CD4-positive, alpha-beta T cell treated with Interleukin-6 at 100 ng/mL for 8 hours (primary cell): ENCODE measurements around the gene STARD10.
A peak's percentile ranks its signal among the peaks of the same experiment; 100 is the strongest.

Experiments
- DNase-seq: peaks from one replicate; pipeline ENCODE4 v3.0.0-alpha.2; 2020; ENCODE audit warnings: mixed read lengths, low spot score

Gene STARD10

DNA sequence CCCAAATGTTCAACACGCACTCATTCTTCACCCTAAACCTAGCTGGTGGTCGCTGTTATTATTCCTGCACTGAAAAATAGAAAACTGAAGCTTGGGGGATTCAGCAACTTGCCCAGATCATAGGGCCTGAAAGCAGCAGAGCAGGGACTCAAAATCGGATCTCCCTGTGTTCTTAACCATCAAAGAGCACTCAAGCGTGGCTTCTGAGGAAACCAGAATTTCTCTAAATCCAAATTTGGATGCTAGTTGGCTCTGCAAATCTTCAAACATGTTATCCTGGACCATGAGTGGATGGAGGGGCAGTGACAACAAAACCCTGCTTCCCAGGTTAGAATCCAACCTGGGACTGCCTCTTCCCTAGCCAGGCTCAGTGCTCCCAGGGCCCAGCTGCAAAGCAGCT, 30.0 kb downstream of the STARD10 start:
- no peak for DNase-seq

DNA sequence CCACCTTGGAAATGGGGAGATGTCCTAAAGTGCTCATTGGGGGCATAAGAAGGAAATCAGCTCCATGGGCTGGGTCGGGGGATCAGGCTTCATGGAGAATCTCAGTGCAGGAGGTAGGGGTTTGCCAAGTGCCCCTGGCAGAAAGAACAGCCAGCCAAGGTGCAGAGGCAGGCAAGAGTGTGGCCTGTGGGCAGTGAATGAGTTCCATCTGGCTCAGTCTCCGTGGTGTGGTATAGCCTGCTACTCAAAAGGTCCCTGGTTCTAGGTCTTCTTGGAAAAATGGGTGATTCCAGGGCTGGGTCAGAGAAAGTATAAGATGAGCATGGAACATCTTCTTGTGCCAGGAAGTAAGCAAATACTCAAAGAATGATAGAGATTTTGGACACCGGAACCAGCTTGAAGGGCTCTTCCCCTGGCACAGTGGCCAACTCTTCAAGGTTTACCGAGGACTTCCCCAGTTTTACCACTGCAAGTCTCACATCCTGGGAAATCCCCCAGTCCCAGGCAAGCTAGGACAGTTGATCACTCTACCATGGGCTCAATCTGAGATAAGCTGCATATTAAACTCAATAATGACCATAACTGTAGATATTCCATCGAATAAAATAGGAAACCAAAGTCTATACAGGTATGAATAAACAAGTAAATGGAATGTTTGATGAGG, 31.1 kb downstream of the STARD10 start:
- DNase-seq, result no peak

DNA sequence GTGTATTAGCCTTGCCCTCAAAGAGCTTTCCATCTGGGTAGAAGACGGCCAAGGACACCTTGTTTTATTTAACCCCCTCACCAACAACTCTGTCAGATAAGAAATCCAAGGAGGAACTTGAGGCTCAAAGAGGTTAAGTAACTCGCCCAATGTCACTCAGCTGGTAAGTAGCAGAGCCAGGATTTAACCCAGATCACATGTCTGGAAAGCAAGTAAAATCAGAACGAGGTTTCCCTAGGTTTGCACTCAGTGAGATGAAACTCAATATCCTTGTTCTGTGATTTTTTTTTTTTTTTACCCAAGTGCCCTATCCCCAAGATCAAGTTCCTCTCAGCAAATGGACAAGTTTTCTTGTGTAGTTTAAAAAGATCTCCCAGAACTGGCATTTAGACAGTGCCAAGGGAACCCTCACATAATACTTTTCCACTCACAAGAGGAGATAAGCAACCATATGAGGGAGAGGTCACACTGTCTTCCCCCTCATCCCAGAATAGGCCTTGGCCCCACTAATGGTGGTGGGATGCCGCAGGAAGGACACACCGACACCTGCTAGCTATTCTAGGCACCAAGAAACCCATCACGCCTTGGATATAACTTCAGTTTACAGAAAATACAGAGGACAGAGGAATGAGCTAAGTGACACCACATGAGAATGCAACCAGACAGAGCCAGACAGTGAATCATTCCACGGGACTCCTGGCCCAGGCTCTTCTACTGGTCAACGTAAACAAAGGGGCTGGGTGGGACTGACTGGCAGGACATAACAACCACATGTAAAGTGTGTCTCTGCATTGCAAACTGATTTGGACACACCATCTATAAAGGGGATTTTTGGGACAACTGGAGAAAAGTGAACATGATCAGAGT, 33.1 kb downstream of the STARD10 start:
- DNase-seq, result no peak

DNA sequence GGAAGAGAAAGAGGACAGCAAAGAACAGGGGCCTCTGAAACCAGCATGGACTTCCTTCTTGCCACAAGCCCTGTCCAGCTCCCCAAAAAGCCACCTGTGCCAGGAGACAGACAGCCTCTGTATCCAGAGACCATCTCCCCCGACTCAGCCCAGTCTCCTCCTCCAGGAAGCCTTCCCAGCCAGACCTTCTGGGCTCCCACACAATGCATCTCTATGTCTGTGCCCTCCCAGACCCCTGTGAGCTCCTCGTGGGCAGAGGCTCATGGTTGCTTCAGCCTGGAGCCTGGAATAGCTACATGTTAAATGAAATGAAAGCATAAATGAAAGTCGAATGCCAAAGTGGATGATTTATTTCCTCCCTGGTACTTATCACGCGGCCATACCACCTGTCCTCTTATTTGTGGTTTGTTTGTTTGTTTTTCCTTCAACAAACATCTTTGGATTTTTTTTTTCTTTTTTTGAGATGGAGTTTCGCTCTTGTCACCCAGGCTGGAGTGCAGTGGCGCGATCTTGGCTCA, 34.3 kb downstream of the STARD10 start:
- no peak for DNase-seq

DNA sequence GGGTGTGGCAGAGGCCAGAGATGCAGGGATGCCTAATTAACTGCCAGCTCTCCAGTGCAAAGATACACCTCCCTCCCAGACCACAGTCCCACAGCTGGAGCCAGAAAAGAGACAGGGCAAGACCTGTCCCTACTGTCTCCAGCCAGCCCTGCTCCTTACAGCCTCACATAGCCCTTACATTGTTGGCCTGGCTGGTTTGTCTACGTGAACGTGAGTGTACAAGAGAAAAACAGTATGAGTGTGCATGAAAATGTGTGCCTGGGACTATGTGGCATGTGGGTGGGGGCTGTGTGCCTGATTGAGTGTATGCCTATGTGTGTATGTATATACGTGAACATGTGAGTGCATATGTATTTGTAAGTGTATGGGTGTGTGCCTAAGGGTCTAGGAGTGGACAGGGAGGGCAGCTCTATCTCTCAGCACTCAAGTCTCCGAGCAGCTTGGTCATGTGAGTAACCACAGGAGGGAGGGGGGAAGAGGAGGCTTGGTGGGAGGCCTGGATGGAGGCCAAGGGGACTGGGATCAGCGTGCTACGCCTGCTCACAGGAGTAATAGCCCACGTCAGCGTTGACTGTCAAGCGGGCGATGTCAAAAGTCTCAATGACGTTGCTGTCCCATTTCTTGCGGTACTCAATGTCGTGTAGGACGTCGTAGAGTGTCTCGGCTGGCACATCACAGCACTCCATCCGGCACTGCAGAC, 35.0 kb downstream of the STARD10 start:
- DNase-seq, result no peak

DNA sequence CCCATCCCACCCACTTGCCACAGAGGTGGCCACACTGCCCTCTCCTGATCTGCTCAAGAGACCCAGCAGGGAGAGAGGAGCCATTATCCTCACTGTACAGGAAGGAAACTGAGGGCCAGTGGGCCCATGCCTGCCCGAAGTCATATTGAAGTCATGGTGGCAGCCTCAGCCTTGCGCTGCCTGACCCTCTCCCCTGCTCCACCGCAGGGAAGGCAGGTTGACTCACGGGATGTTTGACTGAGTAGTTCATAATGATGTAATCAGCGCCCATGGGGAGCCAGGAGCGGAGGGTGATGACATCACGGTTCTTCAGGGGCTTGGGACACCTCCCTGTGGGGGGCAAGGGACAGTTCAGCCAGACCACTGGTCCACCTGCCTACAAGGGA, 35.5 kb downstream of the STARD10 start:
- no peak for DNase-seq

DNA sequence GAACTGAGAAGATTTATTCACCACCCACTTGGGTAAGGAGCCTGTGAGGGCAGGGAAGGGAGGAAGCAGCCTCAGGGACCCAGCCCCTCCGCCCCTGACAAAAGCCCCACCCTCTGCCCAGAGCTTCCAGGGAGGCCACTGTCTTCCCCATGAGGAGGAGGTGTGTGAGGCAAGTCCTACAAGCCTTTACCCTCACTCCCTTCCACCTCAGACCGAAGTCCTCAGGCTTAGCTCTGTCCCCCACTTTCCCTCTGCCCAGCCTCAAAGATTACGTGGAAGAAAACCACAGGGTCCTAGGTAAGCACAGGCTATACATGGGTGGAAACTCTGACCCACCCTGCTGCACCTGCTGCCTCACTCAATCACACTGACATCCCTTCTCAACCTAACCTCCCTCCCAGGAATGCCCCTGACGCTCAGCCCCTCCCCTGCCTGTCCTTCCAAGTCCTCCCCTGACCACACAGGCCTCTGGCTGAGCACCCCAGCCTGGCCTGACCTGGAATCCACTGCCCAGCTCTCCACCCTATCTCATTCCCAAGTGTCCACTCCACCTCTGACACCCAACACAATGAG, 38.0 kb downstream of the STARD10 start:
- no peak for DNase-seq

DNA sequence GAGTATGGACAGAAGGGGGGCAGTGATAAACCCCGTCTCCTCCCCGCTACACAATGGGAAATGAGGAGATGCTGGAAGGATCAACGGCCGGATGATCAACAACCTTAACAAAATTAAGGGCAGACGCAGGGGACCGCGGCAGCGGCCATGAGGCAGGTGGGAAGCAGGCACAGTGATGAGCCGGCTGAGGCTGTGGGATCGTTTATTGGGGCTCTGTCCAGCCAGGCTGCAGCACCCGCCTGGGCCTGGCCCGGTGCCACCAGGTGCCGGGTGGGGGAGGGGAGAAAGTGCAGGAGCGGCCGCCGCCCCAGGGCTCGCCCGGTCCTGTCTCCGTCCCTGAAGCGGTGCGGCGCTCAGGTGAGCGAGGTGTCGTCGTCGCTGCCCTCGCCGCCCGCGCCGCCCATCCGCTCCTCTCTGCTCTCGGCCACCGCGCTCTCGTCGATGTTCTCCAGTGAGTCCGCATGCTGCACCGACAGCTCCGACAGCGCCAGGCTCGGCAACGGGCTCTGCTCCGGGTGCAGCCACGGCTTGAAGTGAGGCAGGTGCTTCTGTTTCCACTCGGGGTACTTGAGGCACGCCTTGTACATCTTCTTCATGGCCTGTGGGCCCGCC, 39.2 kb downstream of the STARD10 start:
- no peak for DNase-seq

DNA sequence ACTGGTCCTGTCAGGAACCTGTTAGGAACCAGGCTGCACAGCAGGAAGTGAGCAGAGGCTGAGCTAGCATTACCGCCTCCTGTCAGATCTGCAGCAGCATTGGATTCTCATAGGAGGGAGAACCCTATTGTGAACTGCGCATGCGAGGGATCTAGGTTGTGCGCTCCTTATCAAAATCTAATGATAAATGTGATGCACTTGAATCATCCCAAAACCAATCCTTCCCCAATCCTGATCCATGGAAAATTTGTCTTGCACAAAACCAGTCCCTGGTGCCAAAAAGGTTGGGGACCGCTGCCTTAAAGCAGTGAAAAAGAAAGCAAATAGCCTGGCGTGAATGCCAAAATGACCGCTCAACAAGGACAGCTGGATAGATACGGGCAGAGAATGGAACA, 39.7 kb downstream of the STARD10 start:
- DNase-seq, result no peak

DNA sequence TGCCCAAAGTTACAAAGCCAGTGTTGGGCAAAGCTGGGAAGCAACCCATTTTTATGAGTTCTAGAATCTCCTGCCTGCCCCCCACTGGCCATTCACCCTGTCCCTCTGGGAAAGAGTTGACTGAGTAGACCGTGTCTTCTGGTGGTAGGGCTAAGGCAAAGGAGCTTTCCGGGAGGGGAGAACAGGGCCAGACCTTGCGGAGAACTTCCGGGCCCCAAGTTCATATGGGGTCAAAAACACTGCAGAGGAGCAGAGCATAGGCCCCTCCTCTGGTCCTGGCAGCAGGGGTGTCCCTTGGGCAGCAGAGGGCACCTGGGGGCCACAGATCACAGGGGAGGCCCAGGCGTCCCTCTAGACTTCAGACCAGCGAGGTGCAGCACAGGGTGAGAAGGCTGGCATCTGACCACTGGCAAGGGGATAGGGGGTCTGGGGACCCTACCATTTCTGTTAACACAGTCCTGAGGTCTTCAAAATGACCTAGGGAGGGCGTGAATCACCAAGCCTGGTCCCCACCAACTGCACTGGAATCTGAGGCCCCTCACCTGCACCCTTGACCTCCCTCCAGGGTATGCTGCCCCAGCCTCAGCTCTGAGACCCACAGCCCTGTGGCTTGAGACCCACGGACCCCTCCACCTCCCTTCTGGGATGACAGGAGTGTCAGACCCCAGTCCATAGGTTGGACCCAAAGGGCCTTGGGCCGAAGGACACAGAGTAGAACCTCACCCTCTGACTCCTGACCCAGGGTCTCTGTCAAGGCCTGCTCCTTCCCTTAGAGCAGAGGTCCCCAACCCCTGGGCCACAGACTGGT, 40.3 kb downstream of the STARD10 start:
- DNase-seq, result no peak

DNA sequence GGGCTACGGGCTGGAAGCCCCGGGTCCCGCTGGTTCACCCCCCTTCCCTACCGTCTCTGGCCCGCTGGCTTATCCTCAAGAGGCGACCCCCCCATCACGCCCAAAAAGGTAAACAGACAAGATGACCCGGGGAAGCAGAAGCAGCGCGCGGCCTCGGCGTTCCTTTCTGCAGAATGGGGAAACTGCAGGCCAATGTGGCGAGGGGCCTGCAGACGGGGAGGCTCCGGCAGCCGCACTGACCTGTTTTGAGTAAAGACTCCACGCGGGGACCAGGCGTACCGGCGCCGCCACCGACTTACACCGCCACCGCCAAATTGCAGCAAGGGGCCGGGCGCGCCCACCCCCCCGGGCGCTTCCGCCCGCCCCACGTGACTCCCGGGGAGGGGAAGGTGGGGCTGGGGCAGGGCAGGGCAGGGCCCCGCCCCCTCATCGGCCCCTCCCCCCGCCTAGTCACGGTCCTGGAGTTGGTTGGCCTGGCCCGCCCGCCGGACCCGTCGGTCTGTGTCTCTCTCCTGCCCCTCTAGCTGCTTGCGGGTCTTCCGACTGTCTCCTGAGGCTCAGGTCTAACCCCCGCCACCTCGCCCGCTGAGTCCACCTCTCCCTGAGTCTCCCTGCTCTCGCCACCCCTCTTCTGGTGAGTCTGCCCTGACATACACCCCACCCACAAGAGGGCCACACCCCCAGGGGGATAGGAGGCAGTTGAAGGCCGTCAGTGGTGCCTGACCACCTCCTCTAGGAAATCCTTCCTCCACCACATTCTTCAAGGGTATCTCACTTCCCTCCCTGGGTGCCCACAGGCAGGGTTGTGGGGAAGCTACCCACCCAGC, 41.5 kb downstream of the STARD10 start, which contains the start of gene ARAP1:
Gene ARAP1, minus strand, starts transcription at position 321 of the 827 bp plus-strand sequence. CDS start 25,280 bp downstream, outside the sequence.
- peak; percentile 82 for DNase-seq

DNA sequence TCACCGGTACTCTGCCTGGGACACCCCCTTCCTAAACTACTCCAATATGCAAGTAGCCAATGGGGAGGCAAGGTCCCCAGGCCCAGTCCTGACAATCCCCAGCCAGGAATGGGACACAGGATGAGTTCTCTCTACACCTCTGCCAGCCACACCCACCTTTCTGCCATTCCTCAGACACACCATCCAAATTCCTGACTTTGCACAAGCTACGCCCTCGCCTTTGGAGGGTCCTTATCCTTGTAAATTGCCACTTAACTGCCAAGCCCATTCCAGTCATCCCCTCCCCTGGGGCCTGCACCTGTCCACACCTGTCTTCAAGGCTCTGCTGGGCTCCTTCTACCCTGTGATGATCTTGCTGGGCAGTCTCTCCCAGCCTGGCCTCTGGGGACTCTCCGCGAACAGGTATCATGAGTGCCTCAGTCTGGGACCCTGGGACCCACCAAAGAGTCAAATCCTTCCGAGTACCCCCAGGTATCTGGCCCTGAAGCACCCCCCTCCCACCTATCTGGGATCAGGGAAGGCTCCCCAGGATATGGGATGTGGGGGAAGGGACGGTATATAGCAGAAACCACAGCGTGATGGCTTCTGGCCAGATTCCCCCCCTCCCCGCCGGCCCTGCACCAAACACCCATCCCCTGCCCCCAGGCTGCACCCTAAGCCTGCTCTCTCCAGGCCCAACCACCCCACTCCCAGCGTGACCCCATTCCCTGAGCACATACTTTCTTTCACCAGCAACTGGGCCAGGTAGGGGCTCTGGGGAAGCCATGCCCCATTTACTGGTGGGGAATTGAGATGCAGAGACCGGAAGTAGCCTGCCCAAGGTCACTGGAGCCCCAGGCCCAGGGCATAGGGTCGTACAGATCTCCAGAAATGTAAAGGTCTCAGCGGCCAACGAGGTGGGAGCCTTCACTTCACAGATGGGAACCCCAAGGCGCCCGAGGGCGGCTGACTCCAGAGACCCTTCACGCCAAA, 42.4 kb downstream of the STARD10 start:
- no peak for DNase-seq

DNA sequence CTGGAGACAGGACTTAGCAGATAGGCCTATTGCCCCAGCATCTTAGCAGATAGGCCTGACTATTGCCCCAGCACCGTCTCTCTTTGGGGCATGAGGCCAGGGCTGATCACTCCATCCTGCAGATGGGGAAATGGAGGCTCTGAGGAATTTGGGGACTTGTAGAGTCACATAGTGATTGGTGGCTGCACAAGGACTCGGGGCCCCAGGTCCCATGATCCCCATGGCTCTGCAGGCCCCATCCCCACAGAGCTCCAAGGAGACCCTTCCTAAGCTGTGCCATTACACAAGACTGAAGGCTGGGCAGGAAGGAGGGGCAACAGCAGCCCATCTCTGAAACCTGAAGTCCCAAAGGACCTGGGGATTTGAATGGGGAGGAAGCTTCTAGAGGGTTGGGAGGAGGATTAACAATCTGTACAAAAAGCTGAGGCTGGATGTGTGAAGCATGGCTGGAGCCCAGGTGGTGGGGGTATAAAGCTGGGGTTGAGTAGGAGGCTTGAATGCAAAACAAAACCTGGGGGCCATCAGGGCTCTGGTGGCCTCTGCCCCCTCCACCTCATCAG, 43.2 kb downstream of the STARD10 start:
- no peak for DNase-seq

DNA sequence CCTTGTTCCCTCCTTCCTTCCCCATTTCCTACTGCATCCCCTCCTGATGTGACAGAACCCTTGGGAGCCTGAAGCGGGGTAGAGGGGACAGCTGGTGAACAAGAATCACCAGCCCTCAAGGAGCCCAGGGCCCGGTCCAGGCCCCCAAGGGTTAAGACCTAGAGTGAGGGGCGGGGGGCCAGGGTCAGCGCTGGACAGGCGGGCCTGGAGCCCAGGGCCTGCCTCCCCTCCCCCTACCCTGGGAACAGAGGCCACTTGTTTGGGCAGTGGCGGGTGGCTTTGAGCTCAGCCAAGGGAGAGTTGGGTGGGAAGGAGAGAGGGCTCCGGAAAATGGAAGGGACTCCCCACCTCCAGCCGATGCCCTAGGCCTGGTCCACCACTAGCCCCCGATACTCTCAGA, 43.8 kb downstream of the STARD10 start:
- no peak for DNase-seq

DNA sequence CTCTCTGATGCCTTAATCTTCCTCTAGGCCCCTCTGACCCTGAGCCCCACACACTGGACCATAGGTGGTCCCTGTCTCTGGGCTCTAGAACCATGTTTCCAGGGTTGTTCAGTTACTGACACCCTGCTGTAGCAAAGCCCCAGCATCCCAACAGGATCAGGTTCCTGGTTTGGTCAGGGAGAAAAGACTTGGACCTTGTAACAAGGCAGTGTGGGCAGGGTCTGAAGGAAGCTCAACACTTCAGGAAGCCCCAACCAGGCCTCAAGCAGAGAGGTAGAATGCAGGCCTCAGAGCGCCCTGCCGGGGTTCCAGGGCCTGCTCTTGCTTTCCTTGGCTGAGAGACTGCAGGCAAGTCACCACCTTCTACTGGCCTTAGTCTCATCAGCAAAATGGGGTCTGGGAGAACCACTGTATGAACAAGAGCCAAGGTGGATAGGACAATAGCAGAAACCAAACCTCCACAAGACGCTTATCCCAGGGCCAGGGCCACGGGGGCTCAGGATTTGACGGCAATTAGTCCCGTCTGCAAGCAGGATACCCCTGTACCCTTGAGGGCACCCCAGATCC, 46.5 kb downstream of the STARD10 start:
- no peak for DNase-seq

DNA sequence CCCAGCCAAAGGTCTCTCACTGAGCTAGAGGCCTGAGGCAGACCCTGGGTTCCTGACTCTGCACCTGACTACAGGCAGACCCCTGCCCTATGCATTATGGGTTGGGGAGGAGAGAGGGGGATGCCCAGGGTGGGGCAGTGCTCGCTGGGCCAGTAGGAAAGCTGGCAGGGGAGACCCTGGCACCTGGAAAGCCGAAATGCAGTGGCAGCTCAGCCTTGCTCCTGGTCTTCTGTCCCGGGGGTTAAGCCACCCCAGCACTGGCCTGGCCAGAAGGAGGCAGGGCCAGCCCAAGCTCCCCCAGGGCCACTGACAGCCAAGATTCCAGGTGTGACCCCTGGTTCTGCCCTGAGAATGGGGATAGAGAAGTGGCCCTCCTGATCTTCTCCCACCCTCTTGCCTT, 47.0 kb downstream of the STARD10 start:
- DNase-seq, result no peak

DNA sequence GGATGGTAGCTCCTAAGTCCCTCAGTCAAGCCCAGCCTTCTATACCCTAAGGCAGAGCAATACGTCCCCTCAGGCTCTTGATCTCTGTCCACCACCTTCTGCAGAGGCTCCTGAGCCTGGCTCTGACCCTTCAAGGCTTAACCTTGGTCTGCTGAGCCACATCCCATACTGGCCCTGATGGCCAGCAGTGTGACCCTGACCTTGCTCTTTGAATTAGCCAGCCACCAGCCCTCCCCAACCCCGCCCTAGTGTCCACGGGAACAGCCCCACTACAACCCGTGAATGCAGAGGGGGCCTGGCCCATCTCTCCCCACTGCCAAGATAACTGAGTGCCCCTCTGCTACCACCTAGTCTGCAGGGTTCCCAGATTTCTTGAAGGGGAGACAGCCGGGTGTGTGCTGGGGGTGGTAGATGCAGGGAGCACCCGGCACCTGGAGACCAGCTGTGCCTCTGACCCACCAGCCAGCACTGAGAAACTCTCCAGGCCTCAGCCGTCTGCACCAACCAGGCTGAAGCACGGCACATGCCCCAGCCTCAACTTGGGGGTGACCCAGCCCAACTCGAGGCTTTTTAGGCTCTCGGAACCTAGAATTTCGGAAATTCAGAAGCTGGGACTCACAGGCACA, 47.8 kb downstream of the STARD10 start:
- no peak for DNase-seq

DNA sequence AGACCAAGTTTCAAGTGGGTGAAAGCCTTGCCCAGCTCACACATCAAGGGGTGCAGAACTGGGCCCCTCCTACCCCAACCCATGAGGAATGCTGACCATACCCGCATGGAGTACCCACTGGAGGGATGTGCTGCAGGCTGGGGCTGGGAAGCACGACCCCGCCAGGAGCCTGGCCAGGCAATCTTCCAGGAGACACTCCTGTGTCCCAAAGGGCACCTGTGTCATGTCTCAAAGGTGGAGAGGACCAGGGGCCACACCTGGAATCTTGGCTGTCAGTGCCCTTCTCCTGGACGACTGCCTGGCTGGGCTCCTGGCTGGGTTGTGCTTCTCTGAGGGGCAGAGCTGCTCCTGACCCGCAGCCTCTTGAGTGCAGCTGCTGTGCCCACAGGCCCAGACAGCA, 48.3 kb downstream of the STARD10 start:
- DNase-seq, result no peak
